Psoas muscle (tissue), 8 donors: ENCODE results near the gene BHLHE23. TPM values are rescaled to one million over a fixed set of nuclear protein-coding genes. Genes with fewer than 3 reads are reported as not detected.

ENCODE experiments used
- ATAC-seq, 4 donors: fragments of 200-7000 bp; cut with Tn5 transposase; one replicate each; pipeline ENCODE4 v1.9.1; 2020; ENCODE audit warnings: moderate library complexity in 3 of 4, mild to moderate bottlenecking in 2 of 4
- DNase-seq, 2 donors: peaks; one replicate each; pipeline ENCODE4 v3.0.0-alpha.2; 2020
- H3K27ac ChIP-seq: fragments of 200-600 bp; one replicate; pipeline ENCODE4 v1.8.0; 2022
- H3K27me3 ChIP-seq, 3 donors: fragments of 200-600 bp in 1 of 3; one replicate each; pipeline versions ENCODE4 v1.6.1 to v1.8.0; 2013 to 2022; ENCODE audit warnings: low read length in 2 of 3, mild to moderate bottlenecking in 2 of 3, moderate library complexity in 1 of 3; ENCODE audit not compliant: insufficient read depth in 3 of 3
- H3K36me3 ChIP-seq, 2 donors: fragments of 200-600 bp in 1 of 2; one replicate each; pipeline versions ENCODE4 v1.6.1 to v1.8.0; 2013 to 2022; ENCODE audit warnings: low read depth in 1 of 2, mild to moderate bottlenecking in 1 of 2, moderate library complexity in 1 of 2; ENCODE audit not compliant: insufficient read depth in 1 of 2
- H3K4me1 ChIP-seq: fragments of 200-600 bp; one replicate; pipeline ENCODE4 v1.8.0; 2022
- H3K4me3 ChIP-seq: fragments of 200-600 bp; one replicate; pipeline ENCODE4 v1.8.0; 2022; ENCODE audit warnings: mild to moderate bottlenecking
- H3K9me3 ChIP-seq: fragments of 200-600 bp; one replicate; pipeline ENCODE4 v1.8.0; 2022
- WGBS, 3 donors: extraction: QIAGEN DNeasy Blood & Tissue Kit; methylation state at CpG; one replicate each; pipeline versions ENCODE4 v1.1.6 to v1.1.7; 2013; 5-methylcytosine and 5-hydroxymethylcytosine counted together
- intact Hi-C, 2 donors: fragments of 100-400 bp; cut with DNase I; formaldehyde crosslinking; loops; one replicate each; pipeline versions ENCODE4 v1.11.0 to v1.14.2; 2022
- polyA plus RNA-seq, 3 donors: library from polyadenylated mRNA; stranded (reverse); fragments of 200-250 nt; gene quantifications; one replicate each; pipeline ENCODE4 v1.2.3, GENCODE V29; 2013
- total RNA-seq, 4 donors: library from RNA; stranded (reverse); fragmentation: NEBNext Ultra II Directional in 2 of 4; extraction: Animal tissue kit (Norgen Biotek cat#: 25700) in 2 of 4; gene quantifications; one replicate each; pipeline versions ENCODE4 v1.2.1 to v1.2.4, GENCODE V29; 2021 to 2023
- TF ChIP-seq, protein P1 (sequence below): fragments of 200-600 bp; IDR thresholded peaks from one replicate; pipeline ENCODE4 v1.8.0; 2022; ENCODE audit warnings: antibody characterized with exemption
- donor health status: healthy with polysubstance abuse.
- donor health status: DM: no; HTN: no; CAD: no; lungs with moderate emphysema.
- donor health status: Bipolar disorder and iron deficiency.
- donor health status: healthy.
- donor health status: DM: yes; HTN: yes; CAD: no.
- donor health status: DM: no; HTN: no; CAD: no.
- donor health status: DM: no; HTN: no; CAD: no.
- donor health status: DM: yes; HTN: yes; CAD: no.

The BHLHE23 gene
- total and polyA plus RNA-seq, 7 donors: not detected

DNA sequence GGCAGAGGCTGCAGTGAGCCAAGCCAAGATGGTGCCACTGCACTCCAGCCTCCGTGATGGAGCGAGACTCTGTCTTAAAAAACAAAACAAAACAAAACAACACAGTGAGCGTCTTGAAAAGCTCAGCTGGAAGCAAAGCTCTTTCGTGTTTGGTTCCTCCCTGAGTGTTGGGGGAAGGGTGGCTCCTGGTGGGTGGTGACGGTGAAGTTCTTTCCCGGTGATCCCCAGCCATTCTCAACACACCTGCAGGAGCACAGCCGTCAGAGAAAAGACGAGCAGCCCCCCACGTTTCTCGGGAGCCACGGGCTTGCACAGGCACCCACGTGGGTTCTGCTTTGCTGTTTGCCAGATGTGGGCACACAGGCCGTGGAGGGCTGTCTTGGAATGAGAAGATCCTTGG lies 3.2 kb downstream of the BHLHE23 start:
- no peak overlapping the region for H3K4me3 ChIP-seq
- H3K4me1 ChIP-seq: no peaks in the 10 kb centered on the region
- no peaks in the 10 kb centered on the region for H3K9me3 ChIP-seq
- intact Hi-C loops: no loop called here
- no peak for ATAC-seq
- WGBS, 3 donors: 33 to 44% (median 34%) methylated on average over 13 of the region's 13 CpGs
- TF ChIP-seq, protein P1, sequence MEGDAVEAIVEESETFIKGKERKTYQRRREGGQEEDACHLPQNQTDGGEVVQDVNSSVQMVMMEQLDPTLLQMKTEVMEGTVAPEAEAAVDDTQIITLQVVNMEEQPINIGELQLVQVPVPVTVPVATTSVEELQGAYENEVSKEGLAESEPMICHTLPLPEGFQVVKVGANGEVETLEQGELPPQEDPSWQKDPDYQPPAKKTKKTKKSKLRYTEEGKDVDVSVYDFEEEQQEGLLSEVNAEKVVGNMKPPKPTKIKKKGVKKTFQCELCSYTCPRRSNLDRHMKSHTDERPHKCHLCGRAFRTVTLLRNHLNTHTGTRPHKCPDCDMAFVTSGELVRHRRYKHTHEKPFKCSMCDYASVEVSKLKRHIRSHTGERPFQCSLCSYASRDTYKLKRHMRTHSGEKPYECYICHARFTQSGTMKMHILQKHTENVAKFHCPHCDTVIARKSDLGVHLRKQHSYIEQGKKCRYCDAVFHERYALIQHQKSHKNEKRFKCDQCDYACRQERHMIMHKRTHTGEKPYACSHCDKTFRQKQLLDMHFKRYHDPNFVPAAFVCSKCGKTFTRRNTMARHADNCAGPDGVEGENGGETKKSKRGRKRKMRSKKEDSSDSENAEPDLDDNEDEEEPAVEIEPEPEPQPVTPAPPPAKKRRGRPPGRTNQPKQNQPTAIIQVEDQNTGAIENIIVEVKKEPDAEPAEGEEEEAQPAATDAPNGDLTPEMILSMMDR: no peak
- no peak overlapping the region for H3K27ac ChIP-seq
- H3K36me3 ChIP-seq: no peaks in the 10 kb centered on the region
- H3K27me3 ChIP-seq: peaks cover 0 to 98% (median 44%) of the 10 kb centered on the region in 3 donors
- DNase-seq: no peak

DNA sequence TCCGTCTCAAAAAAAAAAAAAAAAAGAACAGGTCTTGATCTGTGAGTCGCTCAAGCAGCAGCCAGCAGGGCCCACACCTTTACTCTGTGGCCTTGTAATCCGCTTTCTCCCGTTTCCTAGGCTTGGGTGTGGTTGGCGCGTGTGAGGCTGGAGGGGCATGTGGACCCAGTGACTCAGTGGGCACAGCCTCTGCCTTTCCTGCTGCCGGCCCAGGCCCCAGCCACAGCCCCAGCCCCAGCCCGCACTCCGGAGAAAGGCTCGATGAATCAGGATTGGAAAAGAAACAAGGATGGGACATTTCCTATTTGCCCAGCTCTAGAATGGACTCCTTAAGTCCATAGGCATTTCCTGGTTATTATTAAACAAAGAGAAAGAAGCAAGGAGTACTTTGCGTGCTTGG lies 4.3 kb downstream of the BHLHE23 start:
- H3K4me3 ChIP-seq: no peak overlapping the region
- WGBS, 3 donors: 78 to 85% (median 78%) methylated on average over 11 of the region's 11 CpGs
- TF ChIP-seq, protein P1: no peak
- peaks cover 0 to 95% (median 38%) of the 10 kb centered on the region in 3 donors for H3K27me3 ChIP-seq
- DNase-seq (no peak), ATAC-seq (no peak)
- no peaks in the 10 kb centered on the region for H3K36me3 ChIP-seq
- intact Hi-C loops: no loop called here
- no peak overlapping the region for H3K27ac ChIP-seq
- H3K4me1 ChIP-seq: no peaks in the 10 kb centered on the region
- H3K9me3 ChIP-seq: no peaks in the 10 kb centered on the region

DNA sequence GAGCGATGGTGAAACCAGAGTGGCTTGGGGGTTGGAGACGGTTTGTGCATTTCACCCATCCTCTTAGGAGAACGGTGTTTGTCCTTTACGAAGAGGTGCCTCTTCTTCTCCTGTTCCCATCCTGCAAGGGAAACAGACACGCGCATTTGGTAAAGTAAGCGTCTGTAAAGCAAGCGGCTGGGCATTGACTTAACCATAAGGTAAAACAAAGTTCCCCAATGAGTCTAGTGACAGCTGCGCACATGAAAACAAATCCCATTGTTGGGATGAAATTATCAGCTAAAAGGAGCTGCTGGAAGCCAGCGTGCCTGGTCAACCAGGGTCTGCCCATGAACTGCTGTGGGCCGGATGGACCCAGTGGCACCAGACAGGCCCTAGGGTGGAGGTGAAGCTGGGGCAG lies 5.8 kb downstream of the BHLHE23 start:
- intact Hi-C loops: no loop called here
- no peak for DNase-seq

DNA sequence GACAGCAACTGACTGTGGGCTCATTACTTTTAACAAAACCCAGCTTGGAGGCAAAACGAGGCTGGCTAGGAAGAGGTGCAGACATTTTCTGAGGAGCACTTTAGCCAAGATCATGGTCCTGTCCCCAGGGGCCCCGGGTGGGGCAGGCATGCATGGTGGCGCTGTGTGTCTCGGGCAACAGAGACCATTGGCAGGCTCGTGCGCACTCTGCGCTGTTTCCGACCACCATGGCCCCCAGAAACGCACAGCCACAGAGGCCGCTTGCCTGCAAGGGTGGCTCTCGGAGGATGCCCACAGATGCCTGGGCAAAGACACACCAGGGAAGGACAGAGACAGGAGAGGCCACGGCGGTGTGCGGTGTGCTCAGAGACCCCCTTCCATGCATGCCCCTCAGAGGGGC lies 6.7 kb downstream of the BHLHE23 start:
- Histone ChIP-seq H3K27me3 (peaks cover 0 to 91% (median 26%) of the 10 kb centered on the region in 3 donors), H3K4me3 (no peak overlapping the region), H3K27ac (no peak overlapping the region), H3K4me1 (no peaks in the 10 kb centered on the region), H3K36me3 (no peaks in the 10 kb centered on the region), H3K9me3 (no peaks in the 10 kb centered on the region)
- ATAC-seq (no peak), DNase-seq (no peak)
- intact Hi-C loops: no loop called here
- WGBS, 3 donors: 82 to 86% (median 84%) methylated on average over 12 to 14 of the region's 14 CpGs
- TF ChIP-seq, protein P1: no peak

More for the DNA sequence above, 5.8 kb downstream of the BHLHE23 start:
- TF ChIP-seq, protein P1: no peak
- WGBS, 3 donors: 31 to 42% (median 42%) methylated on average over 11 of the region's 11 CpGs
- H3K27me3 ChIP-seq: peaks cover 0 to 93% (median 32%) of the 10 kb centered on the region in 3 donors
- no peak for ATAC-seq
- H3K36me3 ChIP-seq: no peaks in the 10 kb centered on the region
- H3K4me1 ChIP-seq: no peaks in the 10 kb centered on the region
- H3K27ac ChIP-seq: no peak overlapping the region
- no peaks in the 10 kb centered on the region for H3K9me3 ChIP-seq
- H3K4me3 ChIP-seq: no peak overlapping the region

DNA sequence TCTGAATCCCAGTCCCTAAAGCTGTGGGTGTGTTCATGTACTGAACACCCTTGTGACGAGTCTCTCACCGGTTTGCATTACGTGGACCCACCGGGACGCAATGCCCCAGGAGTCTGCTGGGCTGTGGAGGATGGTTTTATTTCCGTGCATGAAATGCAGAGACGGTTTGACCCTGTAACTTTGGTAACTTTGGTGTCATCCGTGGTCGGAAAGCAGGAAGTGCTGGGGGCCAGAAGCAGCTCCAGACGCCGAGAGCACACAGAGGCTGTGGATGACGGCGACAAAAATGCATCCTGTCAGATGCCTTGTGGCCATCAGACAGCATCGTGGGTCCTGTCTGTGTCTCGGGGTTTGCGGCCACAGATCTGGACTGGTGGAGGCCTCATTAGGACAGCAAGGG lies 7.2 kb downstream of the BHLHE23 start:
- intact Hi-C loops: no loop called here
- ATAC-seq (no peak), DNase-seq (no peak)
- TF ChIP-seq, protein P1: no peak
- no peaks in the 10 kb centered on the region for H3K4me1 ChIP-seq
- H3K36me3 ChIP-seq: no peaks in the 10 kb centered on the region
- 71 to 74% (median 72%) methylated on average over 16 of the region's 16 CpGs for WGBS, 3 donors
- H3K27me3 ChIP-seq: peaks cover 0 to 91% (median 28%) of the 10 kb centered on the region in 3 donors
- no peak overlapping the region for H3K4me3 ChIP-seq
- H3K27ac ChIP-seq: no peak overlapping the region
- no peaks in the 10 kb centered on the region for H3K9me3 ChIP-seq
